IMR-90 (cell line): ENCODE data around the gene H3-3A. TPM values are rescaled to one million over a fixed set of nuclear protein-coding genes. Genes with fewer than 3 reads are reported as not detected.

Experiments used
- ATAC-seq: fragments of 200-7000 bp; cut with Tn5 transposase; 2 replicates; pipeline ENCODE4 v1.9.1; 2020; ENCODE audit warnings: low read depth, mild to moderate bottlenecking, moderate library complexity
- BruUV-seq: library from RNA; stranded (reverse); fragments of 400-500 nt; replicated peaks from 2 replicates; lab custom pipeline; 2021; lab: Mats Ljungman, UMichigan
- CTCF ChIA-PET: fragments of 300-600 bp; formaldehyde crosslinking; extraction: SDS; loops from one replicate; lab custom pipeline; 2021; ENCODE audit warnings: antibody characterized with exemption; lab: Yijun Ruan, JAX
- POLR2A ChIA-PET: fragments of 300-600 bp; sonication (Branson Sonifier 250); formaldehyde crosslinking; loops from one replicate; lab custom pipeline; 2022; ENCODE audit warnings: antibody characterized with exemption; ENCODE audit not compliant: unreplicated experiment; lab: Charles Lee
- DNase-seq: peaks from one replicate; pipeline ENCODE4 v3.0.0; 2013
- H2AFZ ChIP-seq: replicated peaks from 2 replicates; pipeline ENCODE3; 2013; ENCODE audit warnings: low read length, mild to moderate bottlenecking; ENCODE audit not compliant: poor library complexity
- H2AK5ac ChIP-seq: 2 replicates; pipeline ENCODE4 v1.6.1; 2013; ENCODE audit warnings: low read depth, low read length, inconsistent platforms
- H2AK9ac ChIP-seq: replicated peaks from 2 replicates; pipeline ENCODE3; 2013; ENCODE audit warnings: mild to moderate bottlenecking, low read depth, low read length, moderate library complexity; ENCODE audit not compliant: poor library complexity
- H2BK120ac ChIP-seq: 2 replicates; pipeline ENCODE4 v1.6.1; 2013; ENCODE audit warnings: low read depth, low read length, inconsistent platforms
- H2BK15ac ChIP-seq: 3 replicates; pipeline ENCODE4 v1.6.1; 2013; ENCODE audit warnings: low read depth, low read length, inconsistent platforms
- H2BK20ac ChIP-seq: 2 replicates; pipeline ENCODE4 v1.6.1; 2013; ENCODE audit warnings: low read depth, mild to moderate bottlenecking, inconsistent platforms, low read length, moderate library complexity
- H2BK5ac ChIP-seq: 2 replicates; pipeline ENCODE4 v1.6.1; 2013; ENCODE audit warnings: mild to moderate bottlenecking, low read depth, low read length, inconsistent platforms; ENCODE audit not compliant: poor library complexity, severe bottlenecking
- H3K14ac ChIP-seq: replicated peaks from 2 replicates; pipeline ENCODE4 v1.6.1; 2013; ENCODE audit warnings: low read depth, low read length, inconsistent platforms
- H3K18ac ChIP-seq: 2 replicates; pipeline ENCODE4 v1.6.1; 2013; ENCODE audit warnings: low read depth, low read length, control low read depth
- H3K23ac ChIP-seq: 2 replicates; pipeline ENCODE4 v1.6.1; 2013; ENCODE audit warnings: low read depth, low read length, inconsistent platforms
- H3K27ac ChIP-seq: 2 replicates; pipeline ENCODE4 v1.5.1; 2013; ENCODE audit warnings: mild to moderate bottlenecking, control low read depth, low read length; ENCODE audit not compliant: insufficient read depth
- H3K27me3 ChIP-seq: 2 replicates; pipeline ENCODE4 v1.6.1; 2013; ENCODE audit warnings: low read length; ENCODE audit not compliant: control insufficient read depth, insufficient read depth
- H3K36me3 ChIP-seq: 2 replicates; pipeline ENCODE4 v1.6.1; 2013; ENCODE audit warnings: low read length, mixed read lengths; ENCODE audit not compliant: control insufficient read depth, insufficient read depth
- H3K4ac ChIP-seq: 2 replicates; pipeline ENCODE4 v1.6.1; 2013; ENCODE audit warnings: low read depth, low read length, inconsistent platforms
- H3K4me1 ChIP-seq: 2 replicates; pipeline ENCODE4 v1.6.1; 2013; ENCODE audit warnings: low read length, mixed read lengths; ENCODE audit not compliant: control insufficient read depth, insufficient read depth
- H3K4me2 ChIP-seq: 2 replicates; pipeline ENCODE4 v1.6.1; 2013; ENCODE audit warnings: low read depth, mild to moderate bottlenecking, control low read depth, low read length, moderate library complexity
- H3K4me3 ChIP-seq: 2 replicates; pipeline ENCODE4 v1.5.1; 2013; ENCODE audit warnings: low read depth, mild to moderate bottlenecking, control low read depth, low read length, moderate library complexity; ENCODE audit not compliant: insufficient read depth
- H3K56ac ChIP-seq: 2 replicates; pipeline ENCODE4 v1.6.1; 2013; ENCODE audit warnings: low read length, inconsistent platforms; ENCODE audit not compliant: insufficient read depth; ENCODE audit errors: extremely low read depth
- H3K79me1 ChIP-seq, 2 experiments: 2 replicates each; pipeline ENCODE4 v1.6.1; 2013; ENCODE audit warnings: low read length in 2 of 2, inconsistent platforms in 1 of 2, low read depth in 1 of 2
- H3K9ac ChIP-seq: 2 replicates; pipeline ENCODE4 v1.6.1; 2013; ENCODE audit warnings: low read depth, low read length, control low read depth
- H3K9me1 ChIP-seq: 2 replicates; pipeline ENCODE4 v1.6.1; 2013; ENCODE audit warnings: low read length, inconsistent platforms; ENCODE audit not compliant: insufficient read depth
- H3K9me3 ChIP-seq: 2 replicates; pipeline ENCODE4 v1.6.1; 2013; ENCODE audit warnings: low read length; ENCODE audit not compliant: control insufficient read depth, insufficient read depth
- H4K20me1 ChIP-seq: 2 replicates; pipeline ENCODE4 v1.6.1; 2013; ENCODE audit warnings: low read length, inconsistent platforms; ENCODE audit not compliant: insufficient read depth
- H4K5ac ChIP-seq: 2 replicates; pipeline ENCODE4 v1.6.1; 2013; ENCODE audit warnings: mild to moderate bottlenecking, low read depth, low read length, control low read depth
- H4K8ac ChIP-seq, 2 experiments: 2 replicates each; pipeline ENCODE4 v1.6.1; 2013; ENCODE audit warnings: low read depth in 2 of 2, low read length in 2 of 2, control low read depth in 1 of 2, inconsistent platforms in 1 of 2
- H4K91ac ChIP-seq: 2 replicates; pipeline ENCODE4 v1.6.1; 2013; ENCODE audit warnings: low read depth, low read length, inconsistent platforms; ENCODE audit not compliant: insufficient read depth
- CEBPB ChIP-seq: IDR thresholded peaks from 2 replicates; pipeline ENCODE4 v1.6.1; 2012; ENCODE audit warnings: low read depth, low read length, improper control_type of control experiment
- MAZ ChIP-seq: IDR thresholded peaks from 2 replicates; pipeline ENCODE4 v1.6.1; 2012; ENCODE audit warnings: low read depth, mild to moderate bottlenecking, low read length, improper control_type of control experiment, moderate library complexity, borderline replicate concordance
- NFE2L2 ChIP-seq: fragments of 150-350 bp; IDR thresholded peaks from 2 replicates; pipeline ENCODE4 v1.6.1; 2016; ENCODE audit warnings: low read depth, mild to moderate bottlenecking, low read length
- POLR2A ChIP-seq: IDR thresholded peaks from 2 replicates; pipeline ENCODE4 v1.6.1; 2012; ENCODE audit warnings: mild to moderate bottlenecking, low read depth, low read length
- SMC3 ChIP-seq: fragments of 150-350 bp; IDR thresholded peaks from 2 replicates; pipeline ENCODE4 v1.6.1; 2016; ENCODE audit warnings: low read depth, mild to moderate bottlenecking, antibody characterized with exemption, low read length, moderate library complexity
- WGBS, 2 experiments: methylation state at CpG; one replicate each; pipeline versions ENCODE4 v1.1.5 to v1.1.7; 2013; ENCODE audit warnings: missing lambda C conversion rate in 2 of 2; ENCODE audit not compliant: insufficient read length in 1 of 2; ENCODE audit errors: extremely low coverage in 2 of 2; 5-methylcytosine and 5-hydroxymethylcytosine counted together
- dilution Hi-C: fragments of 300-500 bp; cut with HindIII; formaldehyde crosslinking; loops from one replicate; pipeline ENCODE4 v1.14.3; 2018; ENCODE audit warnings: low sequenced_read_pairs; ENCODE audit not compliant: unreplicated experiment
- in situ Hi-C: fragments of 300-500 bp; cut with MboI; formaldehyde crosslinking; loops from 3 replicates; pipeline ENCODE4 v1.14.3; 2019; ENCODE audit warnings: low sequenced_read_pairs, inconsistent platforms, mixed read lengths
- intact Hi-C: fragments of 100-400 bp; cut with micrococcal nuclease; formaldehyde crosslinking; loops from 2 replicates; pipeline ENCODE4 v1.10.0; 2022
- polyA plus RNA-seq, 3 experiments: library from polyadenylated mRNA; depleted of rRNA; stranded (reverse); fragments of >200 nt; gene quantifications; 2 replicates each; pipeline ENCODE4 v1.2.3, GENCODE V29; 2012; ENCODE audit warnings: low replicate concordance in 1 of 3
- total RNA-seq: library from RNA; depleted of rRNA; stranded (reverse); fragments of >200 nt; gene quantifications from 2 replicates; pipeline ENCODE4 v1.2.3, GENCODE V29; 2012

H3-3A gene
- total and polyA plus RNA-seq, 2 of the 4 experiments (the other 2 are of a cell fraction) = 188 to 256 TPM

- Histone ChIP-seq H3K27ac (no peak overlapping the region), H2BK20ac (no peak overlapping the region), H2BK120ac (no peak overlapping the region), H3K36me3 (no peaks in the 10 kb centered on the region), H3K56ac (no peak overlapping the region), H3K79me1 (no peaks in the 10 kb centered on the region), H4K20me1 (no peaks in the 10 kb centered on the region), H2BK5ac (no peak overlapping the region), H3K9me1 (no peaks in the 10 kb centered on the region), H4K5ac (no peak overlapping the region), H2BK15ac (no peak overlapping the region), H3K18ac (no peak overlapping the region), H3K4me3 (no peak overlapping the region), H3K27me3 (no peaks in the 10 kb centered on the region), H3K14ac (0 out of 2 replicates have a peak overlapping the region, but pooled peaks have one; percentile 2), H2AFZ (peak overlapping the region; percentile 72), H3K4ac (no peak overlapping the region), H3K23ac (peak overlapping the region; percentile 66; the same call in 1 of the 2 replicates), H3K9ac (no peak overlapping the region), H2AK9ac (no peak overlapping the region), H4K91ac (no peak overlapping the region), H4K8ac (no peak overlapping the region), H2AK5ac (no peak overlapping the region), H3K4me2 (0 out of 2 replicates have a peak overlapping the region, but pooled peaks have one; percentile 14), H3K4me1 (0 out of 2 replicates have a peak, but pooled peaks cover 2% of the 10 kb centered on the region), H3K9me3 (no peaks in the 10 kb centered on the region)
- CTCF ChIA-PET = interaction anchor here (1.0 kb wide), 1 partner anchor 10 kb away, joined by 4 read pairs; no protein-coding TSS in a partner anchor
- BruUV-seq = no TSS peak
- intact Hi-C loops = no loop called here
- ATAC-seq (peak; percentile 72), DNase-seq (peak; percentile 26)
- dilution Hi-C loops = no loop called here
- TF ChIP-seq MAZ (0 out of 2 replicates have a peak, but pooled peaks have one; percentile 14), POLR2A (no peak), SMC3 (no peak), CEBPB (no peak), NFE2L2 (no peak)
- in situ Hi-C loops = loop anchor here (5.0 kb wide), 1 partner anchor 47 kb away; no protein-coding TSS in a partner anchor
- WGBS, 2 experiments = 33% methylated on average over 1 of the region's 6 CpGs; no CpG with 5 or more reads in 1 of the 2 experiments
- POLR2A ChIA-PET = no interaction called here
Observed at GRCh38 chr1:226054519-226055327, 7.8 kb upstream of the H3-3A start.
